Measurements from ENCODE around the gene AKAP6.

AKAP6 gene

GRCh38 chr14:32678088-32678487 is 349.0 kb downstream of the AKAP6 start:
- Histone ChIP-seq H3K27ac (no peak overlapping the region), H3K4me3 (IDR thresholded peaks at IDR 0.05; ENCODE audit: insufficient read depth, low read depth, low read length) (no peak overlapping the region), H3K9ac (no peak overlapping the region), H2AFZ (ENCODE audit: low read depth) (no peak overlapping the region), H3K79me2 (ENCODE audit: insufficient read depth, low read depth) (no peaks in the 10 kb centered on the region), H3K4me2 (no peak overlapping the region), H3K27me3 (ENCODE audit: insufficient read depth, low read depth) (no peaks in the 10 kb centered on the region), H4K20me1 (ENCODE audit: insufficient read depth) (no peaks in the 10 kb centered on the region), H3K36me3 (ENCODE audit: insufficient read depth) (no peaks in the 10 kb centered on the region), H3K4me1 (ENCODE audit: low read depth, poor library complexity, severe bottlenecking) (no peaks in the 10 kb centered on the region)
- TF ChIP-seq, protein P1, sequence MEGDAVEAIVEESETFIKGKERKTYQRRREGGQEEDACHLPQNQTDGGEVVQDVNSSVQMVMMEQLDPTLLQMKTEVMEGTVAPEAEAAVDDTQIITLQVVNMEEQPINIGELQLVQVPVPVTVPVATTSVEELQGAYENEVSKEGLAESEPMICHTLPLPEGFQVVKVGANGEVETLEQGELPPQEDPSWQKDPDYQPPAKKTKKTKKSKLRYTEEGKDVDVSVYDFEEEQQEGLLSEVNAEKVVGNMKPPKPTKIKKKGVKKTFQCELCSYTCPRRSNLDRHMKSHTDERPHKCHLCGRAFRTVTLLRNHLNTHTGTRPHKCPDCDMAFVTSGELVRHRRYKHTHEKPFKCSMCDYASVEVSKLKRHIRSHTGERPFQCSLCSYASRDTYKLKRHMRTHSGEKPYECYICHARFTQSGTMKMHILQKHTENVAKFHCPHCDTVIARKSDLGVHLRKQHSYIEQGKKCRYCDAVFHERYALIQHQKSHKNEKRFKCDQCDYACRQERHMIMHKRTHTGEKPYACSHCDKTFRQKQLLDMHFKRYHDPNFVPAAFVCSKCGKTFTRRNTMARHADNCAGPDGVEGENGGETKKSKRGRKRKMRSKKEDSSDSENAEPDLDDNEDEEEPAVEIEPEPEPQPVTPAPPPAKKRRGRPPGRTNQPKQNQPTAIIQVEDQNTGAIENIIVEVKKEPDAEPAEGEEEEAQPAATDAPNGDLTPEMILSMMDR (conservative IDR thresholded peaks at IDR 0.05; ENCODE audit: low read depth, low read length) = no peak

DNA sequence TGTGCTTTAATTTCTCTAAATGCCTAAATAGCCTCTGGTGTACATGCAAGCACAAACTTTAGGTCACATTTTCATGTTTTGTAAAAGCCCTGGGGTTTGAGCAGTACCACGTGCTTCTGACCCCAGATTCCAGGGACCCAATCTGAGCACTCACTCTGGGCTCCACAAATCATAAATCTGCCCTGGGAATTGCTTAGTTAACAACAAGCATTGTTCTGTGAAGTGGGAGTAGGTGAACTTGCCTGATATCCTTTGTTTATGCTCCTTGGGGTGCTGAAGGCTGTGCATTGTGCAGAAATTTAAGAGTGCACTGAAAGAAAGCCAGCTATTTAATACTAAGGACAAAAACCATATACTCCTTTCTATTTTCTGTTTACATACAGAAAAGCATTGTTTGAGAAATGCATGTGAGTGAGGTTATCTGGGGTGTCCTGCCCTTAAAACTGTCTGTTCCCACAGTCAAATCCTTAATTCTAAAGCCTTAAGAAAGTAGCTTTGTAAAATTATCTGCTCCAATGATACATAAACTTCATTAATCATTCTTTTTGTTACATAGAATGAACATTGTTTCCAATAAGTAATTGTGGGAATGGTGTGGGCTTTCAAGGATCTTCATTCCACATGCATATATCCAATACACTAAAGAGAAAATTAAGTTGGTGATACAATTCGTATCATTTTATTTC is 351.0 kb downstream of the AKAP6 start:
- no peak overlapping the region for H3K27ac ChIP-seq
- no peaks in the 10 kb centered on the region for H3K27me3 ChIP-seq (ENCODE audit: insufficient read depth, low read depth)
- H3K4me1 ChIP-seq (ENCODE audit: low read depth, poor library complexity, severe bottlenecking) = peaks cover 15% of the 10 kb centered on the region
- no peak overlapping the region for H3K4me3 ChIP-seq (IDR thresholded peaks at IDR 0.05; ENCODE audit: insufficient read depth, low read depth, low read length)
- H3K79me2 ChIP-seq (ENCODE audit: insufficient read depth, low read depth) = no peaks in the 10 kb centered on the region
- no peaks in the 10 kb centered on the region for H3K36me3 ChIP-seq (ENCODE audit: insufficient read depth)
- no peak overlapping the region for H3K4me2 ChIP-seq
- H2AFZ ChIP-seq (ENCODE audit: low read depth) = no peak overlapping the region
- TF ChIP-seq, protein P1 (conservative IDR thresholded peaks at IDR 0.05; ENCODE audit: low read depth, low read length) = no peak
- no peaks in the 10 kb centered on the region for H4K20me1 ChIP-seq (ENCODE audit: insufficient read depth)
- H3K9ac ChIP-seq = no peak overlapping the region

DNA sequence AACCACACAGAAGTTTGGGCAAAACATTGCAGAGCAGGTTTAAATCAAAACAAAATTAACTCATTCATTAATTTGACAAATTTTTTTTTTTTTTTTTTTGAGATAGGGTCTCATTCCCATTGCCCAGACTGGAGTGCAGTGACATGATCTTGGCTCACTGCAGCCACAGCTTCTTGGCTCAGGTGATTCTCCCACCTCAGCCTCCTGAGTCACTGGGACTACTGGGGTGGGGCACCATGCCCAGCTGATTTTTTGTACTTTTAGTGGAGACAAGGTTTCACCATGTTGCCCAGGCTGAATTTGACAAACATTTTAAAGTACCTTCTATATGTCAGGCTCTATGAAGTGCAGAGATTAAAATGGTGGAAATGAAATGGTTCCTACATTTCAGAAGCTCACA is 352.5 kb downstream of the AKAP6 start:
- H3K4me3 ChIP-seq (IDR thresholded peaks at IDR 0.05; ENCODE audit: insufficient read depth, low read depth, low read length) = no peak overlapping the region
- no peak overlapping the region for H3K27ac ChIP-seq
- H3K79me2 ChIP-seq (ENCODE audit: insufficient read depth, low read depth) = no peaks in the 10 kb centered on the region
- no peak overlapping the region for H3K9ac ChIP-seq
- H3K4me2 ChIP-seq = no peak overlapping the region
- peaks cover 15% of the 10 kb centered on the region for H3K4me1 ChIP-seq (ENCODE audit: low read depth, poor library complexity, severe bottlenecking)
- no peaks in the 10 kb centered on the region for H3K27me3 ChIP-seq (ENCODE audit: insufficient read depth, low read depth)
- H4K20me1 ChIP-seq (ENCODE audit: insufficient read depth) = no peaks in the 10 kb centered on the region
- TF ChIP-seq, protein P1 (conservative IDR thresholded peaks at IDR 0.05; ENCODE audit: low read depth, low read length) = no peak
- H2AFZ ChIP-seq (ENCODE audit: low read depth) = no peak overlapping the region
- no peaks in the 10 kb centered on the region for H3K36me3 ChIP-seq (ENCODE audit: insufficient read depth)

DNA sequence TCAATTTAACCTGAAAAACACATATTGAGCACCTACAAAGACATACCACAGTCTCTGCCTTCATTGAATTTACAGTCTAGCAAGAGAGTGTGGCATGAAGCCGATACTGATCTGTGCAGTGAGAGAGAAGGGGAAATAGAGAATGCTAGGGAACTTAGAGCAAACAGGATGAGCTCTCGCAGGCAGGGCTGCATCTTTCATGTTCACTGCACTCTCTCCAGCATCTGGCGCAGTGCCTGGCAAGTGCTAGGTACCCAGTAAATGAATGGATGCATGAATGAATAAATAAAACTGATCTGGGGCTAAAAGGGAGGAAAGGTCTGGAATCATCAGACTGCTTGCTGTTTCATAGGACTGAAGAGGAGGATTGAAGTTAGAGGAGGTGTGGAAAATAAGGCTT is 353.1 kb downstream of the AKAP6 start:
- no peak overlapping the region for H2AFZ ChIP-seq (ENCODE audit: low read depth)
- H3K4me1 ChIP-seq (ENCODE audit: low read depth, poor library complexity, severe bottlenecking) = peaks cover 15% of the 10 kb centered on the region
- H3K4me2 ChIP-seq = no peak overlapping the region
- TF ChIP-seq, protein P1 (conservative IDR thresholded peaks at IDR 0.05; ENCODE audit: low read depth, low read length) = no peak
- no peaks in the 10 kb centered on the region for H3K79me2 ChIP-seq (ENCODE audit: insufficient read depth, low read depth)
- H3K27ac ChIP-seq = no peak overlapping the region
- no peak overlapping the region for H3K4me3 ChIP-seq (IDR thresholded peaks at IDR 0.05; ENCODE audit: insufficient read depth, low read depth, low read length)
- H3K27me3 ChIP-seq (ENCODE audit: insufficient read depth, low read depth) = no peaks in the 10 kb centered on the region
- no peaks in the 10 kb centered on the region for H3K36me3 ChIP-seq (ENCODE audit: insufficient read depth)
- no peaks in the 10 kb centered on the region for H4K20me1 ChIP-seq (ENCODE audit: insufficient read depth)
- no peak overlapping the region for H3K9ac ChIP-seq

Data from KMS-11 (cell line).